Erythroblast (primary cell): ENCODE measurements around the gene MPZL1.

ENCODE experiments used
- DNase-seq, 2 experiments: peaks; one replicate each; lab custom pipeline; 2025; lab: John Stamatoyannopoulos, UW
- GATA1 ChIP-seq: IDR thresholded peaks from 2 replicates; pipeline ENCODE4 v1.6.1; 2011; ENCODE audit warnings: low read depth, mild to moderate bottlenecking, control low read depth, low read length, moderate library complexity
- POLR2A ChIP-seq: IDR thresholded peaks from 2 replicates; pipeline ENCODE4 v1.6.1; 2011; ENCODE audit warnings: mild to moderate bottlenecking, low read length

The MPZL1 gene

GRCh38 chr1:167721617-167722151 is at the start of gene MPZL1:
MPZL1 (plus strand) TSS chr1:167721982; CDS start chr1:167722152, 170 bp downstream.
- peak; percentile 37 for TF ChIP-seq POLR2A
- TF ChIP-seq GATA1, result no peak
- DNase-seq, result peak; percentile 95 to 97

DNA sequence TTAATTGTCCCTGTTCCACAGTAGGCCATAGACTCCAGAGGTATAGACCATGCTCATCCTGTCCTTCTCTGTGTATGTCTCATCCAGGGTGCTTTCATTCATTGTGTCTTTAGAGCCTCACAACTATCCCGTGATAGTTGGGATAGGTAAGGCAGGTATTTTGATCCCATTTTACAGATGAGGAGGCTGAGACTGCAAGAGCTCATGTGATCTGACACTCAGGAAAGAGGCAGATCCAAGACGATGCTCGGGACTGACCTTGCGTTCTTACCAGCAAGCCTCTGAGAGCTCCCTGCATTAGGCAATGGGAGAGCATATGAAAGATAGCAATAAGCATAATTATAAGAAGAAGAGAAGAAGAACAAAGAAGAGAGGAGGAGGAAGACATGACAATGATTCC is 49.0 kb upstream of the MPZL1 start:
- no peak for DNase-seq
- no peak for TF ChIP-seq GATA1
- TF ChIP-seq POLR2A, result no peak

GRCh38 chr1:167673265-167673664 is 48.5 kb upstream of the MPZL1 start:
- no peak for DNase-seq
- no peak for TF ChIP-seq POLR2A
- no peak for TF ChIP-seq GATA1

- no peak for DNase-seq
- TF ChIP-seq GATA1 (no peak), POLR2A (no peak)
These were observed 47.6 kb upstream of the MPZL1 start for GRCh38 chr1:167674156-167674555.

DNA sequence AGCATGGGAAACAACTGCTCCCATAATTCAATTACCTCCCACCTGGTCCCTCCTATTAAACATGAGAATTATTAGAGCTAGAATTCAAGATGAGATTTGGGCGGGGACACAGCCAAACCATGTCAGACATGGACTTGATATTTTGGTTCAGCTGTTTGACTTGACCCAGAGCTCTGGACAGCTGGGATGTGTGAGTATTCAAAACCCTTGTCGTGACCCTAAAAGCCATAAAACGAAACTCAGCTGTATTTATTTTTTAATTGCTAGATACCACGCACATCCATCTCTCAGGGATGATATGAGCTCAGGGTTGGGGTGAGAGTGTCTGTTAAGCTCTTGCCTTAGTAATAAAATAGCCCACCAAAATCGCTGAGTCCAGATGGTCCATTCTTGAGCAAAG is 46.3 kb upstream of the MPZL1 start:
- DNase-seq, result no peak
- TF ChIP-seq POLR2A, result no peak

GRCh38 chr1:167676205-167676915 is 45.4 kb upstream of the MPZL1 start:
- TF ChIP-seq POLR2A (no peak), GATA1 (no peak)
- no peak for DNase-seq

- TF ChIP-seq GATA1 (no peak), POLR2A (no peak)
- DNase-seq, result no peak
These were observed 44.6 kb upstream of the MPZL1 start for GRCh38 chr1:167676916-167677848.

GRCh38 chr1:167678422-167678821 is 43.4 kb upstream of the MPZL1 start:
- DNase-seq, result no peak
- TF ChIP-seq POLR2A (no peak), GATA1 (no peak)

- DNase-seq, result no peak
These were observed 42.9 kb upstream of the MPZL1 start for GRCh38 chr1:167678838-167679237.

DNA sequence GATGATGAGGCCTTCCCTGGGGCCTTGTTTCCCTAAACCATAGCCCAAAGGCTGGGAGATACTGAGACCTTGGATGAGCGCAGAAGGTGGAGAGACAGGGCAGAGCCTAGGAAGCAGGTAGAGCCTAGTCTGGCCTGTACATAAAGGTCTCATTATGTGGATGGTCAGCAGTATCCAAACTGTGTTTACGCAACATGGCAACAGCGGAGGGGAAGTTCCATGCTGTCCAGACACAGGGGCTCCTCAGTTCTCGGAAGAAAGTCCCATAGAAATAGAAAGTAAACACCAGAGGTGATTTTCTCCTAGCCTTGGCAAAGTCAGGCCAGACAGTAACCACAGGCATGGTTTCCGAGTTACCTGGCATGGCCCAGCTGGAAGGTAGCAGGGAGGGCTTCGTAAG is 42.1 kb upstream of the MPZL1 start:
- TF ChIP-seq GATA1, result no peak
- TF ChIP-seq POLR2A, result no peak
- no peak for DNase-seq

More at GRCh38 chr1:167678838-167679237, 42.9 kb upstream of the MPZL1 start:
- no peak for TF ChIP-seq GATA1
- no peak for TF ChIP-seq POLR2A

GRCh38 chr1:167681024-167681423 is 40.8 kb upstream of the MPZL1 start:
- TF ChIP-seq POLR2A (no peak), GATA1 (no peak)
- DNase-seq, result no peak

DNA sequence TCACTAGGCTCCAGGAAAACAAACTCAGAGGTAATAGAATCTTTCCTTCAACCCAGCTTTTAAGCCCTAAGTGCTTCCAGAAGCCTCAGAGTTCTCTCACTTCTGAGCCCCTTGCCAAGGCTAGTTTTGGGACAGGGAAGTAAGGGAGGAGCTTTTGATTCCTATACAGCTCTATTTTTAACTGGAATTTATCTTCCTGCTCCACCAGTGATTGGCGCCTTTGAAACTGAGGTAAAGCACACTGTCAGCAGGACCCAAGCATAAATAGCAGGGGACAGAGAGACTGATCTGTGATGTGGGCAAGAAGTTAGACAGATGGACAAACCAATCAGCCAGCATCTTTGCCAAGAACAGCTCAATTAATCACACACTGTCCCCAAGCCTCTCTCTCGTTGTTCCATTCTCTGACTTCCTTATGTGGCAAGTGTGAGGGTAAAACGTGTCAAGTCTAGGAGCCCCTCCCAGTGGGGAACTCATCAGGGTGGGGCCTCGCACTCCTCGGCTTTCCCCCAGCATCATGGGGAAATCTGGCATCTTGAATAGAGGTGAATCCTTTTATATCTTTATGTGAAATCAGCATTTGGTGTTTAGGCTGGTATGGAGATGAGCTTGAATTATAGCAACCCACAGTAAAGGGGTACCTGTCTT is 40.2 kb upstream of the MPZL1 start:
- no peak for DNase-seq
- no peak for TF ChIP-seq GATA1
- no peak for TF ChIP-seq POLR2A

DNA sequence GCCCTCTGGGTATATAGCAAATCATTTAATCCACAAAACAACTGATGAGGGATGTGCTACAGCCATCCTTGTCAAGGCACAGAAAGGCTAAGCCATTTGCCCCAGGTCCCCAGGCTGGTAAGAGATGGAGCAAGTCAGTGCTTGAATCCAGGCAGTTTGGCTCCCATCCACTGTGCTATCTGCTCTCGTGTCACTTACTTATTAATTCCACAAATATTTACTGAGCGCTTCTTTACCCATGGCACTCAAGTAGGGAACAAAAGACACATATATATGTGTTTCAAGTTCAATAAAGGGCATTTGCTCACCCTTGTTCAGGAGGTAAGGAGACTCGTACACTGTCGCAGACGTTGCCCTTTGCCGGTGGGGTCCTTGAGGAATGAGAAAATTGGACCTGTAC is 38.6 kb upstream of the MPZL1 start:
- TF ChIP-seq GATA1, result no peak
- TF ChIP-seq POLR2A, result no peak
- DNase-seq, result no peak
